ENCODE measurements around the gene THSD4.

- TF ChIP-seq CTCF (IDR thresholded peaks at IDR 0.05) (no peak), POLR2AphosphoS5 (IDR thresholded peaks at IDR 0.05) (no peak)
Measured at GRCh38 chr15:71707230-71708050, 592.2 kb downstream of the THSD4 start.

All from suprapubic skin (tissue), 3 donors.